Measurements from ENCODE around the gene DNASE1L1. TPM values are rescaled to one million over a fixed set of nuclear protein-coding genes. Genes with fewer than 3 reads are reported as not detected.
"Not testable (repeated sequence)": the region's sequence is repeated elsewhere in the genome, so short reads cannot be mapped to it uniquely, and the experiment has no call there.

Gene DNASE1L1
- total RNA-seq, 4 donors from 2014 or later, result 14.6 to 30.7 (median 21.2) TPM

- no peaks in the 10 kb centered on the region for H3K9me3 ChIP-seq
- peaks cover 34% of the 10 kb centered on the region for H3K4me1 ChIP-seq
- H3K36me3 ChIP-seq, result peaks cover 8% of the 10 kb centered on the region
- peak; percentile 95 for DNase-seq (ENCODE audit: low spot score in 2 of 2)
- H3K27ac ChIP-seq, result peak within 1 kb of the TSS; percentile 98
- no peaks in the 10 kb centered on the region for H3K27me3 ChIP-seq
- peak; percentile 97 to 100 (median 99) for TF ChIP-seq POLR2AphosphoS5 (IDR thresholded peaks at IDR 0.05)
- no peak for TF ChIP-seq CTCF (IDR thresholded peaks at IDR 0.05)
- TF ChIP-seq POLR2A (IDR thresholded peaks at IDR 0.05), result peak; percentile 94 to 95
- TF ChIP-seq EP300 (IDR thresholded peaks at IDR 0.05), result no peak
- WGBS, result 48% methylated on average over 51 of the region's 69 CpGs
- H3K4me3 ChIP-seq, result peak within 1 kb of the TSS; percentile 70
Measured at GRCh38 chrX:154397888-154398667, 11.0 kb downstream of the DNASE1L1 start, which contains the start of gene RPL10. RPL10 (plus strand) TSS chrX:154398377; CDS start chrX:154398520, 143 bp downstream.

GRCh38 chrX:154396973-154397887, 11.8 kb downstream of the DNASE1L1 start:
- H3K27ac ChIP-seq, result peak overlapping the region; percentile 98
- no peaks in the 10 kb centered on the region for H3K27me3 ChIP-seq
- TF ChIP-seq POLR2A (IDR thresholded peaks at IDR 0.05) (no peak), EP300 (IDR thresholded peaks at IDR 0.05) (no peak), CTCF (IDR thresholded peaks at IDR 0.05) (no peak), POLR2AphosphoS5 (IDR thresholded peaks at IDR 0.05) (no peak)
- H3K36me3 ChIP-seq, result peaks cover 8% of the 10 kb centered on the region
- peak; percentile 85 to 87 for DNase-seq (ENCODE audit: low spot score in 2 of 2)
- 70% methylated on average over 29 of the region's 53 CpGs for WGBS
- peak overlapping the region; percentile 70 for H3K4me3 ChIP-seq
- peaks cover 30% of the 10 kb centered on the region for H3K4me1 ChIP-seq
- H3K9me3 ChIP-seq, result no peaks in the 10 kb centered on the region

- H3K4me1 ChIP-seq, result peaks cover 28% of the 10 kb centered on the region
- not testable (repeated sequence) for H3K9me3 ChIP-seq; H3K27ac ChIP-seq; H3K36me3 ChIP-seq; H3K27me3 ChIP-seq; H3K4me3 ChIP-seq; DNase-seq (ENCODE audit: low spot score in 2 of 2)
- WGBS, result 92% methylated on average over 17 of the region's 17 CpGs
Measured at GRCh38 chrX:154396363-154396762, 12.7 kb downstream of the DNASE1L1 start.

- H3K4me1 ChIP-seq; H3K36me3 ChIP-seq; H3K27ac ChIP-seq; H3K27me3 ChIP-seq; H3K9me3 ChIP-seq; DNase-seq (ENCODE audit: low spot score in 2 of 2): not testable (repeated sequence)
- H3K4me3 ChIP-seq, result peak overlapping the region; percentile 29
- no CpG with 5 or more reads among the region's 121 CpGs for WGBS
Measured at GRCh38 chrX:154389812-154390747, 19.0 kb downstream of the DNASE1L1 start.

- not testable (repeated sequence) for H3K36me3 ChIP-seq; H3K27ac ChIP-seq; DNase-seq (ENCODE audit: low spot score in 2 of 2); H3K4me1 ChIP-seq; H3K9me3 ChIP-seq; H3K27me3 ChIP-seq; H3K4me3 ChIP-seq
- no CpG with 5 or more reads among the region's 16 CpGs for whole genome bisulfite sequencing
Measured at GRCh38 chrX:154388649-154389048, 20.4 kb downstream of the DNASE1L1 start.

- H3K27ac ChIP-seq; H3K27me3 ChIP-seq; H3K9me3 ChIP-seq; H3K4me3 ChIP-seq; DNase-seq (ENCODE audit: low spot score in 2 of 2); H3K36me3 ChIP-seq; H3K4me1 ChIP-seq: not testable (repeated sequence)
- no CpG with 5 or more reads among the region's 20 CpGs for WGBS
Measured at GRCh38 chrX:154388094-154388493, 21.0 kb downstream of the DNASE1L1 start.

Measured in suprapubic skin (tissue), 4 donors.